ENCODE results near the gene SRSF7. TPM values are rescaled to one million over a fixed set of nuclear protein-coding genes. Genes with fewer than 3 reads are reported as not detected.

Gene SRSF7
- total and polyA plus RNA-seq, 2 donors from 2014 or later: 74.1 to 123 TPM

DNA sequence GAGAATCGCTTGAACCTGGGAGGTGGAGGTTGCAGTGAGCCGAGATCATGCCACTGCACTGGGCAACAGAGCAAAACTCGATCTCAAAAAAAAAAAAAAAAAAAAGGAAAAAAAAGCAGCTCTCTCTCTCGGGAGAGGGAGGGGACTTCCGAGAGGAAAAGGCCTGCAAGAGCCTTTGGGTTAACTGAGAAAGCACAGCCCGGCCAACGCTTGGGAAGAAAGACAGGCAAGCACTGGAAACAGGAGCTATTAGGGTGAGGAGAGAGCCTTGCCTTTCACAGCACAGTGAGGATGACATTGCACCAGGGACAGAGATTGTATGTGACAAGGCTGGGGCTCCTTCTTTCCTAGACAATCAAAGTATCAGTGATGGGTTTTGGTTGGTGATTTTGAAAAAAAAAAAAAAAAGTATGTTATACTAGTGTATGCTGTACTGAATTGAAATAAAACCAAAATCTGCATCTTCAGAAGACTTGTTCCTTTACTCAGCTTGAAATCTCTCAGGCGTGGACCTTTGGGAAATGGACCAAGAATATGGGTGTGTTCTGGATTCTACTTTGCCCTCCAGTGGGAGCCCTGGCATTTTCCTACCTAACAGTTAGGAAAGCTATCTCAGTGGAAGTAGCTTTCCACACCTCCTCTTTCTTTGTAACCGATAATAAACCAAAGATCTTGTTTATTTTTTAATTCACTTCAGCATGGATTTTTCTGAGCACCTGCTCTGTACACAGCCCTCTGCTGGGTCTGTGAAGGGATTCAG, 16.7 kb downstream of the SRSF7 start:
- Histone ChIP-seq H3K27ac (ENCODE audit: low read depth in 2 of 2, low read length in 2 of 2) (no peak overlapping the region), H3K4me1 (ENCODE audit: control insufficient read depth in 2 of 3, insufficient read depth in 2 of 3, low read depth in 1 of 3, low read length in 3 of 3) (peaks cover 0 to 7% (median 0%) of the 10 kb centered on the region in 3 donors), H3K9ac (ENCODE audit: low read length in 3 of 3) (no peak overlapping the region), H3K4me3 (ENCODE audit: low read length in 3 of 3) (no peak overlapping the region), H3K9me3 (ENCODE audit: control insufficient read depth in 2 of 3, insufficient read depth in 1 of 3, low read length in 3 of 3) (no peaks in the 10 kb centered on the region), H3K27me3 (ENCODE audit: control insufficient read depth, insufficient read depth, low read length) (no peaks in the 10 kb centered on the region), H3K36me3 (ENCODE audit: control insufficient read depth in 2 of 3, insufficient read depth in 3 of 3, low read length in 3 of 3) (peaks cover 2 to 24% (median 3%) of the 10 kb centered on the region in 3 donors)
- no peak for FAIRE-seq
- no peak for DNase-seq
- TF ChIP-seq, protein P1, sequence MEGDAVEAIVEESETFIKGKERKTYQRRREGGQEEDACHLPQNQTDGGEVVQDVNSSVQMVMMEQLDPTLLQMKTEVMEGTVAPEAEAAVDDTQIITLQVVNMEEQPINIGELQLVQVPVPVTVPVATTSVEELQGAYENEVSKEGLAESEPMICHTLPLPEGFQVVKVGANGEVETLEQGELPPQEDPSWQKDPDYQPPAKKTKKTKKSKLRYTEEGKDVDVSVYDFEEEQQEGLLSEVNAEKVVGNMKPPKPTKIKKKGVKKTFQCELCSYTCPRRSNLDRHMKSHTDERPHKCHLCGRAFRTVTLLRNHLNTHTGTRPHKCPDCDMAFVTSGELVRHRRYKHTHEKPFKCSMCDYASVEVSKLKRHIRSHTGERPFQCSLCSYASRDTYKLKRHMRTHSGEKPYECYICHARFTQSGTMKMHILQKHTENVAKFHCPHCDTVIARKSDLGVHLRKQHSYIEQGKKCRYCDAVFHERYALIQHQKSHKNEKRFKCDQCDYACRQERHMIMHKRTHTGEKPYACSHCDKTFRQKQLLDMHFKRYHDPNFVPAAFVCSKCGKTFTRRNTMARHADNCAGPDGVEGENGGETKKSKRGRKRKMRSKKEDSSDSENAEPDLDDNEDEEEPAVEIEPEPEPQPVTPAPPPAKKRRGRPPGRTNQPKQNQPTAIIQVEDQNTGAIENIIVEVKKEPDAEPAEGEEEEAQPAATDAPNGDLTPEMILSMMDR (IDR thresholded peaks at IDR 0.05; ENCODE audit: borderline replicate concordance, extremely low read depth, insufficient read depth): no peak
- intact Hi-C loops (cut with DNase I): no loop called here

DNA sequence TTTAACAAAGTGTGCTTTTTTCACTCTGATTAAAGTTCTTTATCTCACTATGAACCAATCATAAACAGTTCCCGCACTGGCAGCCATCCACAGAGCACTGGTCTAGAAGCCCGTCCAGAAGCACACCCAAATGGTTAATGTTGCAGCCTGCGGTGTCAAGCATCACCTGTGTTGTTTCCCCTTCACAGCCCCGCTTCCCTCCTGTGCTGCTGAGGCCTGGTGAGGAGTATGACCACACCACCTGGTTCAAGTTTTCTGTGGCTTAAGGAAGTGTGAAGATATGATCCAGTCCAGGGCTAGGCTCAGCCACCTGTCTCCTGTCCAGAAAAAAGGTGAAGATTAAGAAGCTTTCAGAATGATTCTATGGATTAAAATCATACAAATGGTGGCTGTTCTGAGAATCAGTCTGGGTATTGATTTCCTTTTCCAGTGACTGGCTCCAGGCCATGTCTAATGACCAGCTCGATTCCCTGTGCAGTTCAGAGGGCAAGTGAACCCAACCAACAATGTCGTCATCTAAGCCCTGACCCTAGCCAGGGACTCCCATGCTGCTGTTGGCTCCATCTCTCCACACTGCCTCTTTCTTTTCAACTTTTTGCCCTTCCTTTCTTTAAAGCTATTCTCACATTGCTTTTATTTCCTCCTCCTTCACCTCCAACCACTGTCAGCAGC, 17.7 kb downstream of the SRSF7 start:
- FAIRE-seq: no peak
- no peaks in the 10 kb centered on the region for H3K9me3 ChIP-seq (ENCODE audit: control insufficient read depth in 2 of 3, insufficient read depth in 1 of 3, low read length in 3 of 3)
- H3K4me1 ChIP-seq (ENCODE audit: control insufficient read depth in 2 of 3, insufficient read depth in 2 of 3, low read depth in 1 of 3, low read length in 3 of 3): peaks cover 0 to 7% (median 0%) of the 10 kb centered on the region in 3 donors
- no peak overlapping the region for H3K4me3 ChIP-seq (ENCODE audit: low read length in 3 of 3)
- intact Hi-C loops (cut with DNase I): no loop called here
- H3K36me3 ChIP-seq (ENCODE audit: control insufficient read depth in 2 of 3, insufficient read depth in 3 of 3, low read length in 3 of 3): peaks cover 2 to 26% (median 3%) of the 10 kb centered on the region in 3 donors
- TF ChIP-seq, protein P1 (IDR thresholded peaks at IDR 0.05; ENCODE audit: borderline replicate concordance, extremely low read depth, insufficient read depth): no peak
- no peak for DNase-seq
- H3K27me3 ChIP-seq (ENCODE audit: control insufficient read depth, insufficient read depth, low read length): no peaks in the 10 kb centered on the region
- no peak overlapping the region for H3K9ac ChIP-seq (ENCODE audit: low read length in 3 of 3)
- no peak overlapping the region for H3K27ac ChIP-seq (ENCODE audit: low read depth in 2 of 2, low read length in 2 of 2)

DNA sequence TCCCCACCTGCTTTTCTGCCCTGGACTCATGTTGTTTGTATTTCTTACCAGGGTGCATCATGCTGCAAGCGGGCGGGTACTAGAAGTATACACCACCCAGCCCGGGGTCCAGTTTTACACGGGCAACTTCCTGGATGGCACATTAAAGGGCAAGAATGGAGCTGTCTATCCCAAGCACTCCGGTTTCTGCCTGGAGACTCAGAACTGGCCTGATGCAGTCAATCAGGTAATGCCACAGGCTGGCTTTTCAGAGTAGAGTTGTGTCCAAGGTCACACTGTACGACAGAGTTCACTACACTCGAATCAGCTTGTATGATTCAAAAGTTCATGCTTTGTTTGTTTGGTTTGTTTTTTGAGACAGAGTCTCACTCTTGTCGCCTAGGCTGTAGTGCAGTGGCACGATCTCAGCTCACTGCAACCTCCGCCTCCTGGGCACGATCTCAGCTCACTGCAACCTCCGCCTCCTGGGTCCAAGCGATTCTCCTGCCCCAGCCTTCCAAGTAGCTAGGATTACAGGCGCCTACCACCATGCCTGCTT, 19.4 kb downstream of the SRSF7 start:
- Histone ChIP-seq H3K27me3 (ENCODE audit: control insufficient read depth, insufficient read depth, low read length) (no peaks in the 10 kb centered on the region), H3K4me3 (ENCODE audit: low read length in 3 of 3) (no peak overlapping the region), H3K36me3 (ENCODE audit: control insufficient read depth in 2 of 3, insufficient read depth in 3 of 3, low read length in 3 of 3) (peaks cover 2 to 26% (median 3%) of the 10 kb centered on the region in 3 donors), H3K27ac (ENCODE audit: low read depth in 2 of 2, low read length in 2 of 2) (no peak overlapping the region), H3K9me3 (ENCODE audit: control insufficient read depth in 2 of 3, insufficient read depth in 1 of 3, low read length in 3 of 3) (no peaks in the 10 kb centered on the region), H3K4me1 (ENCODE audit: control insufficient read depth in 2 of 3, insufficient read depth in 2 of 3, low read depth in 1 of 3, low read length in 3 of 3) (peaks cover 0 to 7% (median 0%) of the 10 kb centered on the region in 3 donors), H3K9ac (ENCODE audit: low read length in 3 of 3) (no peak overlapping the region)
- TF ChIP-seq, protein P1 (IDR thresholded peaks at IDR 0.05; ENCODE audit: borderline replicate concordance, extremely low read depth, insufficient read depth): no peak
- DNase-seq (no peak), FAIRE-seq (no peak)
- intact Hi-C loops (cut with DNase I): no loop called here
